Stimulated activated CD4-positive, alpha-beta T cell treated with anti-CD3 and anti-CD28 coated beads, Interleukin-2, amount 100 ng/mL, for 48 hours (primary cell): ENCODE results near the gene PDK1.

Source experiments
- DNase-seq, 2 donors: peaks; one replicate each; pipeline ENCODE4 v3.0.0-alpha.2; 2020

The PDK1 gene

GRCh38 chr2:172655091-172655837 lies 99.4 kb downstream of the PDK1 start:
- DNase-seq: no peak

- DNase-seq: no peak
These were observed 100.1 kb downstream of the PDK1 start for GRCh38 chr2:172655838-172656573.
